Measurements from ENCODE around the gene OR52D1.

Gene OR52D1

DNA sequence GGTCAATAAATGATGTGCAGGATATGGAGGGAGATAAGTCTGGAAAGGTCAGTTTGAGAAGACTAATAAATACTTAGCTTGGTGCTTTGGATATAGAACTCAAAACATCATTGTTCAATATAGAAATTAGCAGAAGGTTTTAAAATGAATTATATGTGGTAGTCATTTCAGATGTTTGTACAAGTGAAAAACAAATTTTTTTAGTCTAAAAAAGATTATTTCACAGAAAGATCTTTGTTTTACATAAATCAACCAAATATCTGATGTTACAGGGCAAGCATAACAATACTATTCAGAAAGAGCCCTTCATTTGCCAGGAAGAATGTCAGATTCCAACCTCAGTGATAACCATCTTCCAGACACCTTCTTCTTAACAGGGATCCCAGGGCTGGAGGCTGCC, at the start of gene OR52D1:
Gene OR52D1, plus strand, starts transcription at position 301 of the 400 bp plus-strand sequence. Its CDS starts 22 bp downstream, at position 323.
- no peak for DNase-seq

DNA sequence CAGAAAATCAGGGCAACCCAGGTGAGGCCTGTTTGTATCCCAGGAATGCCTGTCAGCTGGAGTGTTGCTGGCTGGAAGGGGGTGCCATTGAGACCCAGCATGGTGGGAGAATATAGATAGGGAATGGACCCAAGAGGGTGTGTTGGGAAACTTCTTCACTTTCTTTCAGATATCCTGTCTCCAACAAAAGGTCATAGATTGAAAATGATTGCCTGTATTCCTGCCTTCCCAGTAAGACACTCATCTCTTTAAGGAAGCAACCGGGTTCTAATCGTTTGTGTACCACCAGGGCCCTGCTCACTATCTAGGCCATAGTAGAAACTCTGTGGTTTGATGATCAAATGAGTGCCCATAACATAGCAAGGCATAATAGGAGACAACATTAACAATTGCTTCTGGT, 47.1 kb upstream of the OR52D1 start, which contains the start of gene OR51I1:
Gene OR51I1, minus strand, starts transcription at position 101 of the 400 bp plus-strand sequence. Its CDS starts 0 bp downstream, at position 101.
- DNase-seq, result no peak

DNA sequence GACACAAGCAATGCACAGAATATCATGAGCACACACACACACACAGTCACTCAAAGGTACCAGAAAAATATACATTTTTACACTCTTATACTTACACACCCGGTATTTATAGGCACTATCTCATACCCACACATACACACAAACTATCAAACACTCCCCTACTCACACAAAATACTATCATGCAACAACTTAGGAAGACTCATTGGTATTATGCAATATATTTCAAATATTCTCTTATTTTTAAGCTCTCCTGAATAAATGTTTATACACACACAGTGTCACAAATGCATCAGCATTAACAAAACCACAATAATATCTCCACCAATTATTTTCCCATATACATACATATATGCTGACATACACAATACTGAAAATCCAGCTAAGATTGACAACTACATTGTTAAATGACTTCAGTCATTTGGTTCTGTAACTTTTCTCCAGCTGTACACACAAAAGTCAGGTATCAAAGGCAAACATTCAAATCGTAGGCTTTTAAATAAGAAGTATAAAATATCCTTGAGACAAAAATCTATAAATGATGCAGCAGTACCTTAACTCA, 44.6 kb upstream of the OR52D1 start:
- DNase-seq, result no peak

DNA sequence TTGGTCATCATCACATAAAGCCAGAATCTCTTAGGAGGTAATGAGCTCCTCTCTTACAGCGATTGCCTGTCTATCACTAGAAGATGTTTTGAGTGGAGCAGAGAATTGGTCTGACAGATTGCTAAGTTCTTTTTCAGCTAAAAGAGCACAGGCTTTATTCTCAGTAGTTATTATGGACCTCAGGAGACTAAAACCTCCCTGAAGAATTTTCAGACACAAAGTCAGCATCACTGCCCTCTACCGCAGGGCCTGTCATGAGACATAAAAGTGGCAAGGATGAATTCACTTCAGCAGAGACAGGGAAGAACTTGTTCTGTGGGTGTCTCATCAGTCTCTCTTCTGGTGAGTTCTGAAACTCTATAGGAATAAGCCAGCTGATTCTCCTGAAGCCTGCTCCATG, 39.5 kb upstream of the OR52D1 start, which contains the start of gene OR51I2:
Gene OR51I2, plus strand, starts transcription at position 301 of the 400 bp plus-strand sequence. CDS start 4,166 bp downstream, outside the sequence.
- DNase-seq, result no peak

DNA sequence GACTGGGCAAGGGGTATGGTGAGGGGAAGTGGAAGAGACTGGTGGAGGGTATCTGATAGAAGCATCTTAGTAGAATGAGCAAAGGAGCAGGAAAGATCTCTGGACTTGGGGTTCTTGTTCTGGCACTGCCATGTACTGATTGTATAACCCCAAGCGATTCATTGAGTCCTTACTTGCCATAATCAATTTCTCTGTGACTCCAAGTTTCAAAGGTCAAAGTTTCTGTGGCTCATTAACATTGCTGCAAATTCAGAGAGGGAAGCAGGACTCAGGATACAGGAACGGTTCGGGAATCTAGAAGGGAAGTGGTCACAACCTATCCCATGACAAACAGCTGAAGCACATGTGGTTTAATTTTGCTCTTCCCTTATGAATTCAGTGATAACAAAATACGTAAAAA, 39.1 kb upstream of the OR52D1 start:
- no peak for DNase-seq

DNA sequence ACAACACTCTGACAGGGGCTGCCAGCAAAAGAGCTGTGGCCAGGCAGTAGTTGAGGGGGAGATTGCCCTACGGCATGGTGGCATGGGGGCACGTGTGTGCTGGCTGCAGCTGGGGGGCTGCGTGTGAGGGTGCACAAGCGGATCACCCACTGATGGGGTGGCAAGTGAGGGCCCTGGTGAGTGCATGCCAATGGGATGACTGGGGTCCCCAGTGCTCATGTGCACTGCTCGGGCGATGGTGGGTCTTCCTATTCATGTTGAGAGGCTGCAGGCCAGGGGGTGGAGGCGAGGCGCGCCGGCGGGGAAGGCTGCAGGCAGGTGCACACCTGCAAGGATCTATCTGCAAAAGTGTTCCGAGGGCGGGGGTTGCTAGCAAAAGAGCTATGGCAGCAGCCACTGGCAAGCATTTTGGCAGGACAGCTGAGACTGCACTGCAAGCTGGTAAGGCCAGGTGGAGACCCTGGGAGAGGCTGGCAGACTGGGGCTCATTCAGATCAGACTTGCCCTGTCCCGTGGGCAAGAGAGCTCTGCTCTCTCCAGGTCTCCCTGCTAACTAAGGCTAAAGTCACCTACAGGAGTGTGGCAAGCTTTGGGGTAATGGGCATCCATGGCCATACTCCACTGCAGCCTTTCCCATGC, 27.4 kb upstream of the OR52D1 start:
- no peak for DNase-seq

DNA sequence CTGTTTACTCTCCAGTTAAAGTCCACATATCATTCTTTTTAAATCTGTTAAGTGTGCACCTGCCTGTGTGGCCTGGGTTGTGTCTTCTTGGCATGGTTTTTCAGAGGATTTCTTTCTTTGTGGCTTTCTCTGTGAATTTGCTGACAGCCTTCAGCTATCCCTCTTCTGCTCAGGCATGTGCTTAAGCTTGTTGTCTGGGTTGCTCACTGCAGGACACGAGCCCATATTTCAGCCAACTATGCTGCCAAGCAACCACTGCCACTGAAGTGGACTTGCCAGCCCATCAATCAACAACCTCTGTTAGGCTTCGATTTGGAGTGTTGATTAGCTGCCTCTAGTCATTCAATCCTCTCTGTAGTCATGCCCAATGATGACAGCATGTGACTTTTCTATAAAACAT, 21.0 kb upstream of the OR52D1 start:
- no peak for DNase-seq

DNA sequence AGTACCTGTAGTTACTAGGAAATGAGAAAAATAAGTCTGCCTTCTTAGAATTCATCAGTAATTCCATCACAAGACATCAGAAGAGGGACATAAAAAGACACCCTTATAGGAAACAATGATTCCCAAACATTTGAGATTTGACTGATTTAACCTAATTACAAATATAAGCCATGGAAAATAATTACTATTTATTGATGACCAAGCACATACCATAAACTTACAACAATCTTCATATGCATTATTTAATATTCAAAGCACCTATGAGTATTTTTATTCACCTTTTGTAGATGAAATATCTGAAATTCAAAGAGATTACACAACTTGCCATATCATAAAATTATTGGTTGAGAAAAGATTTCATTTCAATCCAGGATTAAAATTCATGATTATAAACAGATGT, 14.6 kb upstream of the OR52D1 start:
- DNase-seq, result no peak

DNA sequence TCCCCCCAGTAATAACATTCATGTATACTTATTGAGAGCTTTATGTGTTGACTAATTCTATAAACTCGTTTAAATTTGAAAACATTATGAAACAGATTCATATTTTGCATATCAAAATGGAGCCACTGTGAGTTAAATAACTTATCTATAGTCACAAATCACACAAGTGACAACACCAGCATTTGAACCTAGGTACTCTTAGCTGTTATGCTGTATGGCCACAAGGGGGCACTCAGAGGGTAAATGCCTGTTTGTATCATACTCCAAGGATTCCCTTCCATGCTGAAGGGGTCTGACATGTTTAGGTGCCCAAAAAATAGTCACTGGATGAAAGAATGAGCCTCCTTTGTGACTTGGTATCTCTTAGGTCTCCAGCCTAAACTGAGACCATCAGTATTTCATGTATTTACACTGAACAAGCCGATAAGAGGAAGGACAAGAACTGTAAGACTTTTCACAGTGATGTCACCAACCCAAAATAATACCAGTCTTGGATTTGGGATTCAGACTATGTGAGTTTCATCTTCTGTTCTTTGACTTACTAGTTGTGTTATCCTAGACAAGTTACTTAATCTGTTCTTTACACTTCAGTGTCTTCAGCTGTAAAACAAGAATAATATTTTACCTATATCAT, 12.2 kb upstream of the OR52D1 start:
- no peak for DNase-seq

DNA sequence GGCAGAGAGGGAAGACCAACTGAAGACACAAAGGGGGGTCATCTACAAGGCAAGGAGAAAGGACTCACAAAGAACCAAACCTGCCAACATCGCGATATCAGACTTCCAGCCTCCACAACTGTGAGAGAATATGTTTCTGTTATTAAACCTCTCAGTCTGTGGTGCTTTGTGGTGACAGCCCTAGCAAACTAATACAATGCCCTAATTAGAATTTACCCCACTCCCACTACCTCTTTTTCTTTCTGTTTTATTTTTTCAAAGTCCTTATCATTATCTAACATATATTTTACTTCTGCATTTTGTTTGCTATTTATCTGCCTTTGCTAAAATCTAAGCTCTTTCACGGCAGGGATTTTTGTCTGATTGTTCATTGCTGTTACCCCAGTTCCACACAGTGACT, 2.5 kb upstream of the OR52D1 start:
- no peak for DNase-seq

DNA sequence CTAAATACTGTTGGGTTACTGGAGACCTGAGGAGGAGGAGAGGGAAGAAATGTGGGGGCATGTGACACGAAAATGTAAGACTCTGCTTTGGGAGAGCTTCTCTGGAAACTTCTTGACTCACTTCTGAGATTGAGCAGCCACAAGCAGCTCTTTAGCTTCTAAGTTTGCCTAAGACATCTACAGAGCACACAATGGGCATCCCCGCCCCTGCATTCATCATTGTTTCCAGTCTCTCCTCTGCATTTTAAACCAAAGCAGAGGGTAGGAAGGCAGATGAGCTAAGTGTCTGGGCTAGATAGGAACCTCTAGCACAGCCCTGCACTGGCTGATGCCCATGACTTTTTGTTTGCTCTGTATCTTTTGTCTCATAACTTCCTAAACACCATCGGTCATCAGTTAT, 2.1 kb upstream of the OR52D1 start:
- no peak for DNase-seq

DNA sequence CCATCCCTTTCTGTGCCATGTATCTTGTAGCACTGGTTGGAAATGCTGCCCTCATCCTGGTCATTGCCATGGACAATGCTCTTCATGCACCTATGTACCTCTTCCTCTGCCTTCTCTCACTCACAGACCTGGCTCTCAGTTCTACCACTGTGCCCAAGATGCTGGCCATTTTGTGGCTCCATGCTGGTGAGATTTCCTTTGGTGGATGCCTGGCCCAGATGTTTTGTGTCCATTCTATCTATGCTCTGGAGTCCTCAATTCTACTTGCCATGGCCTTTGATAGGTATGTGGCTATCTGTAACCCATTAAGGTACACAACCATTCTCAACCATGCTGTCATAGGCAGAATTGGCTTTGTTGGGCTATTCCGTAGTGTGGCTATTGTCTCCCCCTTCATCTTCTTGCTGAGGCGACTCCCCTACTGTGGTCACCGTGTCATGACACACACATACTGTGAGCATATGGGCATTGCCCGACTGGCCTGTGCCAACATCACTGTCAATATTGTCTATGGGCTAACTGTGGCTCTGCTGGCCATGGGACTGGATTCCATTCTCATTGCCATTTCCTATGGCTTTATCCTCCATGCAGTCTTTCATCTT, 414 bp downstream of the OR52D1 start:
- no peak for DNase-seq

DNA sequence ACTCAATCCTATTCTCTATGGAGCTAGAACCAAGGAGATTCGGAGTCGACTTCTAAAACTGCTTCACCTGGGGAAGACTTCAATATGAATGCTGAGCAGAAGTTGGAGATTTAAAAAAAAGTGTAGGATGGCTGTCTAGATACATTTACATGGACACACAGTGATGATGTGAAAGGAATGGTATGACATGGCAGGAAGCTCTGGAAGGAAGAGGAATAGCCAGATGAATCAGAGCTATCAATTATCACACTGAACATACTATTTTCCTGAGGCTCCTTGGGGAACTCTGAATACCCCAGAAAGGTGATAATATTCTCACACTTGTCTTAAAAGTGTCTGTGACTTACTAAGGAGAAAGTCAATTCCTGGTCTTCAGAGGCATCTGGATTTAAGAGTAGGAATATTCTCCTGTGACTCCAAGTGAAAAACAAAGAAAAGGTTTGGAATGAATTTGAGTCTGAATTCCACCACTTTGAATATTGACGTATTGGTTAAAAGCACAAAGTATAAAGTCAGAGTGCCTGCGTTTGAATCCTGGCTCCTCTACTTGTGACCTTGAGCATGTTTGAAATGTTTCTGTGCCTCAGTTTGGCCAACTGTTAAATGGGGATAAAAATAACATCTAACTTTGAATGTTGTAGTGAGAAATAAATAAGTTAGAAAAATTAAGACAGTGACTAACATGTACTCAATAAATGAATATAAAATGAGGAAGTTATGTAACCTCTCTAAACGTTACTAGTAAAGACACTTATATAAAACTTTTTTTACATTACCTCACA, 1.3 kb downstream of the OR52D1 start:
- no peak for DNase-seq

DNA sequence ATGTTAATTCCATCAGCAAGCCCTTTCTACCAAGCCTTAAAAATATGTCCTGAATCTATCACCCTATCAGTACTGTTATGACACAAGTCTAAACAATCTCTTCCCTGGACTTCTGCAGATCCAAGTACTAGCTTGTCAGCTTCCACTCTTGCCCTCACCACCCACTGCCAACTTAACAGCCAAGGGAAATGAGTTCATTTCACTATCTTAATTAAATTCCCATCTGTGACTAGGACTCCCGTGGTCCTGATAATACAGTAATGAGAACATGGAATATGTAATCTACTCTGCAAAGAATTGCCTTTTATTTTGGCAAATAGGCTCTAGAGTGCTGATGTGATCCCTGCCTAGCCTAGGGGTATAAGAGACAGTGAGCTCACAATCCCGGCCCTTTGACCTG, 11.2 kb downstream of the OR52D1 start:
- no peak for DNase-seq

DNA sequence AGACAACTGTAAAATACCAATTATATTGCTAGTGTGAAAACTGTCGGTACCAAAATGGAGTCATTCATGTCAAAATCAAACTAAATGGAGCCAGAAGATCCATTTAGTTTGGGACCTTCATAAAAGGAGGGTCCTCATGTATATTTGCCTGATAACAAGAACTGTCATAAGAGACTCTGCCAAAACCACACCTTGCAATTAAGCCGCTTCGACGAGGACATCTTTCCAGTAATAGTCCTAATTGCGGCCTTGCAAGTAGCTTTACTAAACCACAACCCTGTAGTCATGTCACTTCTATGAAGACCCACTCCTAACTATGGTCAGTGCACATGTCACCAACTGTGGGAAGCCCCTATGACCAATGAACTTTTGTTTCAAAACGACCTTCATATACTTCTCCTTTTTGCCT, 11.9 kb downstream of the OR52D1 start:
- DNase-seq, result no peak

DNA sequence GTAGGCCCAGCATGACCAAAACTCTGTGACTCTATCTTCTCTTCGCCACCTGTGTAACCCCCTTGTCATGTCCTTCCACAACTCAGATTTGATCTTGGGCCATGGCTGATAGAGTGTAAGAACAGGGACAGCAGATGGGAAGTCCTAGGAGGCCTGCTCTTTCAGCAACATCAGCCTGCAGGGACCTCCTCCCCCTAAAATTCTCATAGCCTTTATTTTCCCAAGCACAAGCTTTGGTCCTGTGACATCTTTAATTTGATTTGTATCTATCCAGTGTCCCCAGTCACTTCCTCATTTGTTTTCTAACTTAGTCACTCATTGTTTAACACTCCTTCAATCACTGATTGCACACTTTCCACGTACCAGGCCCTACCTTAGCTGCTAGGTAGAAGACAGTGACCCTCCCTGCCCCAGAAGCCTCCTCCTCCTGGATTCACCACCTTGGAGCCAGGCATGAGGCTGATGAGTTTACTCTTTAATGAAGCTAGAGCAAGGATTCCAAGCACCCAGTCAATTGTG, 16.0 kb downstream of the OR52D1 start:
- no peak for DNase-seq

DNA sequence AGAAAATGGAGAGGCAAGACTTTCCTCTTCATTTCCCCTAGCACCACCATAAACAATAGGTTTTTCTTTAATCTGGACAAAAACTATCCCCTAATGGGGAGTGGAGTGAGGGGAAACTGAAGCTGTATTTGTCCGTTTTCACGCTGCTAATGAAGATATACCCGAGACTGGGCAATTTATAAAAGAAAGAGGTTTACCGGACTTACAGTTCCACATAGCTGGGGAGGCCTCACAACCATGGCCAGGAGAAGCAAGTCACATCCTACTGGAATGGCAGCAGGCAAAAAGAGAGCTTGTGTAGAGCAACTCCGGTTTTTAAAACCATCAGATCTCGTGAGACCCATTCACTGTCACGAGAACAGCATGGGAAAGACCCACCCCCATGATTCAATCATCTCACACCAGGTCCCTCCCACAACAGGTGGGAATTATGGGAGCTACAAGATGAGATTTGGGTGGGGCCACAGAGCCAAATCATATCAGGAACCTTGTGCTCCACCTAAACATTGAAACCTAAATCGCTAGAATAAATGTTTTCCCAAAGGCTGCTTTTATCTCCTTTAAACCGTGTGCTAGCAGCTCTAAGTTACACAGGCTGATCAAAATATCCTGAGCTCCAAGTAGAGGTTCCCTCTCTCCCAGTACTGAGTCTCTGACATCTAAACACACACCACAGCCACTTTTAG, 17.0 kb downstream of the OR52D1 start:
- no peak for DNase-seq

DNA sequence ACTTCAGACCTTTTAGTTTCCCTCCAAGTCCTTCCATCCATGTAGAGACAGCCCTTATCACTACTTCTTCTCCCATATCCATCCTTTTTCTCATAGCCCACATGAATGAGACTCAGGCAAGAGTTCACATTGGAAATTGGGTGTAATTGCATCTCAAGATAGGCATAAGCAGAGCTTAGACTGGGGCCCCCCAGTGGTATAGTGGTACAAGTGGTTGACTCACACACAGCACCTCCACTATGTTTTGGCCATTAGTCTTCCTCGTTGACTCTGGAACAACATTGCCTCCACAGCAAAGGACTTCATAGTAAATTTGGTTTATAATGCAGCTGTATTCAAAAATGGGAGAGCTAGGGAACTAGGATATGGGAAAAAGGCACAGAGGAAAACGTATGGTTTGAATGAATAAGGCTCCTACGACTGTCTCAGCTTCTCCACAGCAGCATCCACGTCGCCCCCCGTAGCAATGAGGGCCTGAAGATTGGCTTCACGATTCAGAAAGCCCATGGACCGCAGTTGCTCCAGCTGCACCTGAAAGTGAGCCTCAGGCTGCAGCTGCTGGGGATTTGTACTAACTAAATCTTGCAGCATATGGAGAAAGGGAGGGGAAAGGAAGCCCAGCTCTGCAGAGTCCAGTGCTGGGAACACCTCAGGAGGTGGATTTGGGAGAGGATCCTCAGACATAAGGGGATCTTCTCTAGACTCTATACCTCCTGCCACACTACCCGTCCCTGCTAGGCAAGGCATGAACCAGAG, 18.9 kb downstream of the OR52D1 start:
- no peak for DNase-seq

DNA sequence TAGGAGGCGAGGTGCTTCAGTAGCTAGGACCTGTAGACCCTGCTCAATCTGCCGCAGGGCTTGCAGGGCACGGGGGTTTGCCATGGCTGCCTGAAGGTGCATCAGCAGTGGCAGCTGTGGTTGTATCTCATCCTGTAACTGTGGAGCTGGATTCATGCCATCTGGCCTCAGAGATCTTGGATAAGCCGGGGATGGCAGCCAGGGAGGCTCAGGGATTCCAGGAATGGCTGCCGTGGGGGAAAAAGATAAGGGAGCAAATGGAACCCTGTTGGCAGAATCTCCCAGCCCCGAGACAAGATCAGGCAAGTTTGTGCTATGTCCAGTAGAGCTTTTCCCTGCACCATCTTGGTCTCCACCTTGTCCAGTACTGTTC, 19.4 kb downstream of the OR52D1 start:
- no peak for DNase-seq

DNA sequence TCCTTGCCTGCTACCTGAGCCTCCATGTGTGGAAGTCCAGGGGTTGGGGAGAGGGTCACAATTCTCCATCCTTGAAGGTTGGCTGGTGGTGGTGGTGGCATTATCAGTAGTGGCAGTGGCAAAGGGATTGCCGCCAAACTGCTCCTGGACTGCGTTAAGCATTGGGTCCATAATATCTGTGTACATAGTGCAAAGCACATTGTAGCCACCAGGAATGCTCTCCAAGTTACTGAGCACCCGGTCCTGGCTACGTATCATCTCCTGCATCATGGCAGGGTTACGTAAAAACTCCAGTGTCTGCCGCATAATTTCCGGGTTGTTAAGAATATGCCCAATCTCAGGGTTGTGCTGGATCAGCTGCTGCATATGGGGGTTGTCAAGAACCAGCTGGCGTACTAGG, 20.1 kb downstream of the OR52D1 start:
- no peak for DNase-seq

DNA sequence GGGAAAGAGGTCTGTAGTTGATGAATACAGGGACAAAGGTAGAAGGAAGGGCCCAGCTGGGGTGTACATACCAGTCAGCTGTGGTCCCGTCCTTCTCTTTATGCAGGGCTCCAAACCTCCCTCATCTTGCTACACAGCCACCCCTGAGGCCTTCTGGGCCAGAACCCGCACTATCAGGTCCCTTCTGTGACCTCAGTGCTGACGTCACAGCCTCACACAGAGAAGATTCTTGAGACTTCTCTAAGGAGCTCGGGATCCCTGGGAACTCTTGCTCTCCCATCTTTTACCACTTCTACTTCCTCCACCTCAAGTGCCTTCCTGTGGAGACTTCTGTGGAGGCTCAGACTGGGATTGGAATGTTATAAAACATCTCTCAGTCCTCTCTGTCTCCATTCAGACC, 21.3 kb downstream of the OR52D1 start, which contains the start of gene UBQLN3:
Gene UBQLN3, minus strand, starts transcription at position 155 of the 400 bp plus-strand sequence. CDS start 399 bp downstream, outside the sequence.
- DNase-seq, result no peak

Data from DMS79 (cell line).